Neural cell (in vitro differentiated cells): ENCODE measurements around the gene CCNJL. TPM values are rescaled to one million over a fixed set of nuclear protein-coding genes. Genes with fewer than 3 reads are reported as not detected.

Experiments used
- H2AFZ ChIP-seq: fragments of 200-600, 300-800 bp; sonication (generic), shearing (Covaris generic); 2 replicates; pipeline ENCODE4 v1.6.0; 2014; ENCODE audit warnings: low read depth, mild to moderate bottlenecking, antibody characterized with exemption, low read length, moderate library complexity
- H3F3A ChIP-seq: fragments of 200-600 bp; shearing (Covaris generic); 2 replicates; pipeline ENCODE4 v1.6.1; 2016; ENCODE audit warnings: mild to moderate bottlenecking, moderate library complexity, mixed read lengths, antibody characterized with exemption, low read length; ENCODE audit not compliant: insufficient read depth, poor library complexity, severe bottlenecking
- H3K27ac ChIP-seq: fragments of 200-600, 300-800 bp; sonication (generic), shearing (Covaris generic); 2 replicates; pipeline ENCODE4 v1.5.1; 2014; ENCODE audit warnings: mild to moderate bottlenecking, low read length, moderate library complexity
- H3K27me3 ChIP-seq: fragments of 300-800, 200-600 bp; sonication (generic), shearing (Covaris generic); 2 replicates; pipeline ENCODE4 v1.6.0; 2014; ENCODE audit warnings: mild to moderate bottlenecking, low read depth, low read length, moderate library complexity; ENCODE audit not compliant: insufficient read depth
- H3K36me3 ChIP-seq: fragments of 300-800, 200-600 bp; sonication (generic), shearing (Covaris generic); 2 replicates; pipeline ENCODE4 v1.5.1; 2014; ENCODE audit warnings: mild to moderate bottlenecking, antibody characterized with exemption, low read length, moderate library complexity; ENCODE audit not compliant: insufficient read depth
- H3K4me2 ChIP-seq: fragments of 300-800, 200-600 bp; sonication (generic), shearing (Covaris generic); 2 replicates; pipeline ENCODE4 v1.6.0; 2014; ENCODE audit warnings: mild to moderate bottlenecking, low read length
- H3K4me3 ChIP-seq: fragments of 300-800, 200-600 bp; sonication (generic), shearing (Covaris generic); 2 replicates; pipeline ENCODE4 v1.5.1; 2014; ENCODE audit warnings: mild to moderate bottlenecking, low read length, moderate library complexity
- H3K79me2 ChIP-seq: fragments of 200-600 bp; shearing (Covaris generic); replicated peaks from 2 replicates; pipeline ENCODE4 v1.6.0; 2014; ENCODE audit warnings: mild to moderate bottlenecking, low read length, moderate library complexity; ENCODE audit not compliant: insufficient read depth
- H3K9ac ChIP-seq: fragments of 300-800, 200-600 bp; sonication (generic), shearing (Covaris generic); 2 replicates; pipeline ENCODE4 v1.6.1; 2016; ENCODE audit warnings: mild to moderate bottlenecking, low read length, mixed read lengths
- H3K9me2 ChIP-seq: fragments of 200-600 bp; shearing (Covaris generic); 2 replicates; pipeline ENCODE4 v1.6.1; 2016; ENCODE audit warnings: mild to moderate bottlenecking, low read length, mixed read lengths; ENCODE audit not compliant: insufficient read depth
- H3K9me3 ChIP-seq: fragments of 200-600, 300-800 bp; sonication (generic), shearing (Covaris generic); 2 replicates; pipeline ENCODE4 v1.6.1; 2016; ENCODE audit warnings: mild to moderate bottlenecking, mixed run types, low read length, moderate library complexity, mixed read lengths
- H4K20me1 ChIP-seq: fragments of 200-600 bp; shearing (Covaris generic); 2 replicates; pipeline ENCODE4 v1.6.1; 2016; ENCODE audit warnings: mild to moderate bottlenecking, mixed run types; ENCODE audit not compliant: insufficient read depth
- CTCF ChIP-seq: fragments of 450-650 bp; IDR thresholded peaks from 2 replicates; pipeline ENCODE4 v1.5.1; 2014; ENCODE audit warnings: antibody characterized with exemption, mild to moderate bottlenecking, moderate library complexity; ENCODE audit not compliant: poor library complexity, severe bottlenecking
- EP300 ChIP-seq: fragments of 450-650 bp; conservative IDR thresholded peaks from 2 replicates; pipeline ENCODE4 v1.6.1; 2014; ENCODE audit warnings: antibody characterized with exemption, mild to moderate bottlenecking, moderate library complexity; ENCODE audit not compliant: poor library complexity, severe bottlenecking
- EZH2 ChIP-seq: fragments of 200-600, 300-800 bp; shearing (Covaris generic), sonication (generic); IDR thresholded peaks from 2 replicates; pipeline ENCODE4 v1.6.1; 2014; ENCODE audit warnings: antibody characterized with exemption, low read length, borderline replicate concordance, mild to moderate bottlenecking; ENCODE audit not compliant: insufficient read depth, poor library complexity, severe bottlenecking
- MXI1 ChIP-seq: fragments of 450-650 bp; conservative IDR thresholded peaks from 2 replicates; pipeline ENCODE4 v1.6.1; 2014; ENCODE audit warnings: antibody characterized with exemption, mild to moderate bottlenecking; ENCODE audit not compliant: poor library complexity, severe bottlenecking
- POLR2AphosphoS5 ChIP-seq: IDR thresholded peaks from 2 replicates; pipeline ENCODE4 v1.6.1; 2012
- RAD21 ChIP-seq: fragments of 450-650 bp; conservative IDR thresholded peaks from 2 replicates; pipeline ENCODE4 v1.6.1; 2014; ENCODE audit warnings: antibody characterized with exemption, mild to moderate bottlenecking, moderate library complexity
- REST ChIP-seq: IDR thresholded peaks from 2 replicates; pipeline ENCODE4 v1.6.1; 2012; ENCODE audit warnings: borderline replicate concordance
- SMC3 ChIP-seq: fragments of 450-650 bp; conservative IDR thresholded peaks from 2 replicates; pipeline ENCODE4 v1.6.1; 2014; ENCODE audit warnings: antibody characterized with exemption, mild to moderate bottlenecking, moderate library complexity; ENCODE audit not compliant: poor library complexity
- TAF1 ChIP-seq: IDR thresholded peaks from 2 replicates; pipeline ENCODE4 v1.6.1; 2012; ENCODE audit warnings: low read depth
- polyA plus RNA-seq: library from polyadenylated mRNA; depleted of rRNA; stranded (reverse); fragments of >200 nt; gene quantifications from 2 replicates; pipeline ENCODE4 v1.2.3, GENCODE V29; 2014

The CCNJL gene
- polyA plus RNA-seq, 1 donor from 2014 or later, result 0.84 TPM

GRCh38 chr5:160287378-160288051, 24.8 kb downstream of the CCNJL start:
- Histone ChIP-seq H3K27me3 (no peaks in the 10 kb centered on the region), H3K27ac (no peak overlapping the region), H3K4me3 (no peak overlapping the region), H3K9ac (no peak overlapping the region), H3F3A (no peaks in the 10 kb centered on the region), H3K36me3 (no peaks in the 10 kb centered on the region), H3K4me2 (no peak overlapping the region), H3K9me3 (no peaks in the 10 kb centered on the region), H3K79me2 (no peaks in the 10 kb centered on the region), H3K9me2 (no peaks in the 10 kb centered on the region), H2AFZ (no peak overlapping the region), H4K20me1 (no peaks in the 10 kb centered on the region)
- TF ChIP-seq POLR2AphosphoS5, result no peak
- no peak for TF ChIP-seq SMC3
- TF ChIP-seq MXI1, result no peak
- TF ChIP-seq TAF1, result no peak
- no peak for TF ChIP-seq RAD21
- TF ChIP-seq EZH2, result no peak
- TF ChIP-seq EP300, result no peak
- TF ChIP-seq CTCF, result no peak
- no peak for TF ChIP-seq REST

- Histone ChIP-seq H3K4me2 (no peak overlapping the region), H3K79me2 (no peaks in the 10 kb centered on the region), H2AFZ (no peak overlapping the region), H3K27me3 (no peaks in the 10 kb centered on the region), H3K9ac (no peak overlapping the region), H3K9me3 (no peaks in the 10 kb centered on the region), H4K20me1 (no peaks in the 10 kb centered on the region), H3K4me3 (no peak overlapping the region), H3K9me2 (no peaks in the 10 kb centered on the region), H3K27ac (no peak overlapping the region), H3K36me3 (no peaks in the 10 kb centered on the region), H3F3A (no peaks in the 10 kb centered on the region)
- TF ChIP-seq POLR2AphosphoS5, result no peak
- no peak for TF ChIP-seq EZH2
- no peak for TF ChIP-seq SMC3
These were observed 25.4 kb downstream of the CCNJL start for GRCh38 chr5:160286947-160287346.
